ENCODE measurements around the gene TMBIM1.

TMBIM1 gene

GRCh38 chr2:218263817-218264641 lies 28.3 kb downstream of the TMBIM1 start:
- Histone ChIP-seq H3K4me3 (no peak overlapping the region), H3K27ac (peak overlapping the region in 1 of 2 donors; percentile 54)
- DNase-seq (ENCODE audit: low spot score), result no peak
- no peak for TF ChIP-seq CTCF (IDR thresholded peaks at IDR 0.05)

DNA sequence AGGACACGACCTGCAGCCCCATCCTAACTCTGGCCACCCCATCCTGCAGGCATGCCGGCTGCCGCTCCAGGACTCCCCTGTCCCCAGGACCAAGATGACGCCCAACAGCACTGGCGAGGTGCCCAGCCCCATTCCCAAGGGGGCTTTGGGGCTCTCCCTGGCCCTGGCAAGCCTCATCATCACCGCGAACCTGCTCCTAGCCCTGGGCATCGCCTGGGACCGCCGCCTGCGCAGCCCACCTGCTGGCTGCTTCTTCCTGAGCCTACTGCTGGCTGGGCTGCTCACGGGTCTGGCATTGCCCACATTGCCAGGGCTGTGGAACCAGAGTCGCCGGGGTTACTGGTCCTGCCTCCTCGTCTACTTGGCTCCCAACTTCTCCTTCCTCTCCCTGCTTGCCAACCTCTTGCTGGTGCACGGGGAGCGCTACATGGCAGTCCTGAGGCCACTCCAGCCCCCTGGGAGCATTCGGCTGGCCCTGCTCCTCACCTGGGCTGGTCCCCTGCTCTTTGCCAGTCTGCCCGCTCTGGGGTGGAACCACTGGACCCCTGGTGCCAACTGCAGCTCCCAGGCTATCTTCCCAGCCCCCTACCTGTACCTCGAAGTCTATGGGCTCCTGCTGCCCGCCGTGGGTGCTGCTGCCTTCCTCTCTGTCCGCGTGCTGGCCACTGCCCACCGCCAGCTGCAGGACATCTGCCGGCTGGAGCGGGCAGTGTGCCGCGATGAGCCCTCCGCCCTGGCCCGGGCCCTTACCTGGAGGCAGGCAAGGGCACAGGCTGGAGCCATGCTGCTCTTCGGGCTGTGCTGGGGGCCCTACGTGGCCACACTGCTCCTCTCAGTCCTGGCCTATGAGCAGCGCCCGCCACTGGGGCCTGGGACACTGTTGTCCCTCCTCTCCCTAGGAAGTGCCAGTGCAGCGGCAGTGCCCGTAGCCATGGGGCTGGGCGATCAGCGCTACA lies 29.4 kb downstream of the TMBIM1 start:
- DNase-seq (ENCODE audit: low spot score), result no peak
- no peak for TF ChIP-seq CTCF (IDR thresholded peaks at IDR 0.05)
- H3K4me3 ChIP-seq, result peak overlapping the region; percentile 11
- peak overlapping the region in 1 of 2 donors; percentile 86 for H3K27ac ChIP-seq

GRCh38 chr2:218262237-218262600 lies 30.1 kb downstream of the TMBIM1 start:
- peak overlapping the region; percentile 11 for H3K4me3 ChIP-seq
- no peak for TF ChIP-seq CTCF (IDR thresholded peaks at IDR 0.05)
- DNase-seq (ENCODE audit: low spot score), result no peak
- peak overlapping the region in 1 of 2 donors; percentile 86 for H3K27ac ChIP-seq

- no peak for DNase-seq (ENCODE audit: low spot score)
- TF ChIP-seq CTCF (IDR thresholded peaks at IDR 0.05), result no peak
- H3K27ac ChIP-seq, result peak overlapping the region in 1 of 2 donors; percentile 86
- H3K4me3 ChIP-seq, result peak overlapping the region; percentile 57
These were observed 30.7 kb downstream of the TMBIM1 start for GRCh38 chr2:218261423-218262236.

GRCh38 chr2:218260742-218261422 lies 31.4 kb downstream of the TMBIM1 start, which contains the start of gene GPBAR1:
Gene GPBAR1, plus strand, starts transcription at chr2:218261015. Its CDS starts 1,710 bp downstream, at chr2:218262725.
- peak within 1 kb of the TSS; percentile 57 for H3K4me3 ChIP-seq
- no peak for DNase-seq (ENCODE audit: low spot score)

More at GRCh38 chr2:218260742-218261422, 31.4 kb downstream of the TMBIM1 start, which contains the start of gene GPBAR1:
- TF ChIP-seq CTCF (IDR thresholded peaks at IDR 0.05), result no peak
- H3K27ac ChIP-seq, result peak within 1 kb of the TSS; percentile 59 to 86
